Brain pericyte (primary cell): ENCODE measurements around the gene TMEM119.
"Not testable (repeated sequence)": the region's sequence is repeated elsewhere in the genome, so short reads cannot be mapped to it uniquely, and the experiment has no call there.

Experiments
- DNase-seq: peaks from one replicate; pipeline ENCODE4 v3.0.0-alpha.2; 2012; ENCODE audit warnings: low read depth, low spot score

The TMEM119 gene

GRCh38 chr12:108585864-108586263, 12.0 kb downstream of the TMEM119 start:
- no peak for DNase-seq

GRCh38 chr12:108584456-108585065, 13.3 kb downstream of the TMEM119 start:
- no peak for DNase-seq

DNA sequence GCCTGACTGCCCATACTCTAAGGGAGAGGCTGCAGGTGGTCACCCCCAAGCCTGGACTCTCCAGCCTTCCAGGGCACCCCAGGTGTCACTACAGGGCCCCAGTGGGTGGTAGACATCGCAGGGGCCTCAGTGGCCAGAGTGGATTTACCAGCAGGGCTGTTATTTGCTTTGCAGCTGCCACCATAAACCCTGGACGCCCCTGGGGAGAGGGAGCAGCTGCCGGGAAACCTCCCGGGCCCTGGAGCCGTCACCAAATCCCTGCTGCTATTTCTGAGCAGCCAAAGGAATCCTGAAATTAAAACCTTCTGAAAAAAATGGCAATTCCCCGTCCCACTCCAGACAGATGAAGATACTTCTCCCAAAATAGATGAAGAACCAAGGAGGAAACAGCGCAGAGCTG, 13.9 kb downstream of the TMEM119 start:
- DNase-seq, result no peak

DNA sequence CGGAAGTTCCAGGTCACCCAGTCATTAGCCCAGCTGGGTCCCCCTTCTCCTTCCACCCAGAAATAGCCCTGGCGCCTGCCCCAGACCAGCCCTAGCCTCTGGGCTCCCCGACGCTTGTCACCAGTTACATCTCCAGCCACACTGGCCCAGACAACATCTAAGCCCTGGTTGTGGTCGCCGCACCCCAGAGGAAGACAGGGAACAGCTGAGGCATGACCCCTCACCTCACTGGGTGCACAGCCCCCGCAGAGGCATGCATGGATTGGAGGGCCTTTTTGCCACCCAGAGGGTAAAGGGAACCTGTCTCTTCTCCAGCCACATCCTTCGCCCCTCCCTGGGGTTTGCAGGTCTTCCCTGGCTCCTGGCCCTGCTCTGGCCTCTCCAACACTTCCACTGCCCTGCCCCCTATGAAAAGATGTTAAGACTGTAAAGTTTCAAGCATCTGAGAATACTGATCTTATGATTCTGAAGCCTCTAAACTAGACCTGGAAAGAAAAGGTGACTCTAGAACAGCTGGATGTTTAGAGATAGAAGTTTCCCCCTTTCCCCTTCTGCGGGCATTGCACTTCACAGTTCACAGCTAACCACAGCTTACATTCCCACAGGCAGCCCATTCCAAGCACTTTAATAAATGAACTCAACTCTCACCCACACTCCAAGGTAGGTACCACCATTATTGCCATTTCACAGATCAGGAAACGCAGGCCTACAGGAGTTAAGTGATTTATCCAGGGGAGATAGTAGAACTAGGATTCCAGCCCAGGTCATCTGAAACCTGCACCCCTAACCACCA, 14.7 kb downstream of the TMEM119 start:
- DNase-seq, result no peak

DNA sequence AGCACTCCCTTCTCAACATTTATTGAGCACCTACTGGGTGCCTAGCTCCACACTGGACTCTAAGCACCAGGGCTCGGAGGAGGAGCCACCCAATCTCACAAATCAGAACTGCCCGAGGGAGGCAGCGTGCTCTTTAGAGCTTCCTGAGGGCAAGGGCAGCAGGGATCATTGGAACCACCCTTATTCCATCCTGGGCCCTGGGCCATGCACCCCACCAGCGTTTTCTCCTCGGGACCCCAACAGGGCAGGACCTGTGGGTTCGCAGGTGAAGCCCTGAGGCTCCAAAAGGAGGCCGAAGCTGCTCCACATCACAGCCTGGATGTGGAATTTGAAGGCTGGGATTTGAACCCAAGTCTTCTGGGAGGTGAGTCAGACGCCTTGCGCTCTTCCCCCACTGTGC, 15.4 kb downstream of the TMEM119 start:
- DNase-seq, result no peak

- DNase-seq, result no peak
These were observed 16.3 kb downstream of the TMEM119 start for GRCh38 chr12:108581311-108582227.

DNA sequence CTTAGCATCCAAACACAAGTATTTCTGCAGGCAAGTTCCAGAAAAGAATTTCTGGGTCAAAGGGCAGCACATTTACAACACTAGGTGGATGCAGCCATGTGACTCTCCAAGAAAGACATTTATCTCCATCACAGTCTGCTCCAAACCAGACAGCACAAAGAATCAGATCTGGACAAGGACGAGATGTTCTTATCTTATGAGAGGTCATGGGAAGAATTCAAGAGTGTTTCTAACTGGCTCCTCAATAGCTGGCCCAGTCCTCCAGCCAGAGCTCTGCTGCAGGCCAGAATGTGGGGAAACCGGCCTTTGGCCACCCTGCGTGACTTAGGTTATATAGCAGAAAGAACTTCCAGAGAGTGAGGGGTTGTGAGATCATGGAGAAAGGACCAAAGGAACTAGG, 17.4 kb downstream of the TMEM119 start:
- DNase-seq, result no peak

- DNase-seq, result no peak
These were observed 19.1 kb downstream of the TMEM119 start for GRCh38 chr12:108578813-108579212.

GRCh38 chr12:108578264-108578663, 19.6 kb downstream of the TMEM119 start:
- DNase-seq, result no peak

DNA sequence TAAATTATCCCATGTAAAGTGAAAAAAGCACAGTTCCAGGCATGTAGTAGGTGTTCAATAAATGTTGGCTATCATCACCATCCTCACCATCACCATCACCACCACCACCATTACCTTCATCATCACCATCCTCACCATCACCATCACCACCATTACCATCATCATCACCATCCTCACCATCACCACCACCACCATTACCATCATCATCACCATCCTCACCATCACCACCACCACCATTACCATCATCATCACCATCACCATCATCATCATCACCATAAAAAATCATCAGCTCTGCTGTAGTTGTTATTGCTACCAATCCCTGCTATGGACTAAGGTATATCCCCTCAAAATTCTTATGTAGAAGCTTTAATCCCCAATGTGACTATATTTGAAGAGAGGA, 20.4 kb downstream of the TMEM119 start:
- no peak for DNase-seq

DNA sequence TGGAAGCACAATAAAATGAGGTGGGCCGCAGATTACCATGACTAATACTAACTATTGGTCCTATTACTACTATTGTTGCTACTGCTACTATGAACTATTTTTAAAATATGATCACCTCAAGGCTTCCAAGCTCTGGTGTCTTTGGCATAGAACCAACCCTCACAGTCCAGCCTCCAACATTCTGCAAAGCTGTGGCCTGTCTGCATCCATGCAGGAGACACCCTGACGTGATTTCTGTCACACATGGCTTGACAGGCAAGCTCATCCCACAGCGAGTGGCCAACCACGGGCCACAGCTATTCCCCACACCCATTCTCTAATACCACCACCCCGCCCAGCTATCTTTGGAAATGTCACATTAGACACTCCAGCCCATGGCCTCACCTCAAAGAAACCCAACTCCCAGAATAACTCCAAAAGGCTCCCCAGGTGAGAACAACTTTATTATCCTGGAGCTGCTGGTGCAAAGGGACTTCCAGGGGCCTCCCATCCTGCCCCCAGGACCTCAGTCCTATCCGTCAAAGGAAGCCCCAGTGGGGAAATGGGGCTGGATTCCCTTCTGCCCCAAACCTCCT, 21.1 kb downstream of the TMEM119 start:
- DNase-seq, result no peak

GRCh38 chr12:108575199-108575912, 22.5 kb downstream of the TMEM119 start:
- DNase-seq, result no peak

DNA sequence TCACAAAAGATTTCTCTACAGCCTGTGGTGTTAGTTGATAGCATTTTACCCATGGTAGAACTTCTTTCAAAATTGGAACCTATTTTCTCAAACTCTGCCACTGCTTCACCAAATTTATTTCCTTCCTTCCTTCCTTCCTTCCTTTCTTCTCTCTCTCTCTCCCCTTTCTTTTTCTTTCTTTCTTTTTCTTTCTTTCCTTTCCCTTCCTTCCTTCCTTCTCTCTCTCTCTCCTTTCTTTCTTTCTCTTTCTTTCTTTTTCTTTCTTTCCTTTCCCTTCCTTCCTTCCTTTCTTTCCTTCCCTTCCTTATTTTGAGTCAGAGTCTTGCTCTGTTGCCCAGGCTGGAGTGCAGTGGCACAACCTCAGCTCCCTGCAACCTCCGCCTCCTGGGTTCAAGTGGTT, 23.6 kb downstream of the TMEM119 start:
- DNase-seq, result not testable (repeated sequence)

DNA sequence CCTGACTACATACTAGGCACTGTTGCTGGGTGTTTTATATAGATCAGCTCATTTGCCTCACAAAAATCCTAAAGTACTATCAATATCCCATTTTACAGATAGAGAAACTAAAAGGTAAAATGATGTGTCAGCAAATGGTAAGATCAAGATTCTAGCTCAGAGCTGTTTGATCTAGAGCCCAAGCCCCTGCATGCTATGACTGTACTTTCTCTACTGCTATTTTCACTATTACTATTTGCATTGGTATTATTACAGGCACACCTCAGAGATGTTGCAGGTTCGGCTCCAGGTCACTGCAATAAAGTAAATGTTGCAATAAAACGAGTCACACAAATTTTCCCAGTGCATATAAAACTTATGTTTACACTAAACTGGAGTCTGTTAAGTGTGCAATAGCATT, 24.6 kb downstream of the TMEM119 start:
- DNase-seq, result no peak

- no peak for DNase-seq
These were observed 25.6 kb downstream of the TMEM119 start for GRCh38 chr12:108572166-108572790.

DNA sequence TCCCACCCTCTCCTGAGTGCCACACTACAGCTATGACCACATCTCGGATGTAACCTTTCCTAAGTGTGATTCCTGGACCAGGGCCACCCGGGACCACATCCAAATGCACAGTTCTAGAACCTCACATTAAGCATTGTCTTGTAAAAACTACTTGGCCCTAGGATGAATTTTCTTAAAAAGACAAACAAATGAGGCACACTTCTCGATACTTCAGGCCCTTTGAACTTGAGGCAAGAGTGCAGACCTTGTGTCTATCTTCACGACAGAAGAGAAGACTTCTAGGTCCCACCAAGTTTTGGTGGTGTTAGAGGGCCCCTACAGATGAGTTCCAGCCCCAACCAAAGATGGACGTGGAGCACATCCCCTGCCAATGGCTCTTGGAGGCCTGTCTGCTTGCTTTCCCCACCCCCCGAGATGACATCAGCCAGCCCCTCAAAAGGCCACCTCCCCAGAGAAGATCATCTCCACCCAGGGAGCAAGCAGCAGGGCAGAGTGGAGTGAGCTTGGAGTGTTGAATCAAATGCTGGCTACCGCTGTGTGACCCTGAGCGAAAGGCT, 26.2 kb downstream of the TMEM119 start:
- no peak for DNase-seq

DNA sequence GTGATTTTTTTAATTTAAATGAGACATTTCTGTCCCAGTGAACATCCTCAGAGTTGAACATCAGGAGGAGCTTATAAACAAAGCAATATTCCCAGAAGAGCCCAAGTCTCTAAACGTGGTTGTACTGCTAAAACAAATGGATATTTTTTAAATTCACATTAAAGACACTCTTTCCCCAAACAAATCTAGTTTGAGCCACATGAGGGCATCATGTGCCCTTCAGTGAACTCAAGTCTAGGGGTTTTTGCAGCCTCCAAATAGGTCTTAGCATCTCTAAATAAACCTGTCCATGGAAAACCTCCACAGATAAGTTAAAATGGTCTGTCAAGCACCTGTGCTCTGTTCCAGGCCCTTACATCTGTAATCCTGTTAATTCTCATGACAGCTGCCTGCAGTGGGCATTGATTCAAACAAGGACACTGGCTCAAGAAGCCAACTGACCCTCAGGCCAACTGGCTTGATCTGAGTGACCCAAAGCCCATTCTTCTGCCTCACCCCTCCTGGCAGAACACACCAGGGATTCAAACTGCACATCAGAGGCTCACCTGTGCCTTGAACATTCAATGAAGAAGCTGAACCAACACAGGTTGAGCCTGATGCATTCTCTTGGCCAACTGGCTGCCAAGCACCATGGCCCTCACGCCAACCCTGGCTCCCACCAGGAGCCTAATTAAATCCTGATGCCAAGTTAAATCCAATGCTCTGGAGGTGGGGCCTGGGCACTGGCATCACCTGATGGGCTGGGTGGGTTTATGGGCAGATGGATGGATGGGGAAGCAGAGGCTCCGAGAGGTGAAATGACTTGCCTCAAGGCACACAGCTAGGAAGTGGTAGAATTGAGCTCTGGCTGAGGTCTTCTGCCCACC, 26.9 kb downstream of the TMEM119 start:
- DNase-seq, result peak; percentile 20

DNA sequence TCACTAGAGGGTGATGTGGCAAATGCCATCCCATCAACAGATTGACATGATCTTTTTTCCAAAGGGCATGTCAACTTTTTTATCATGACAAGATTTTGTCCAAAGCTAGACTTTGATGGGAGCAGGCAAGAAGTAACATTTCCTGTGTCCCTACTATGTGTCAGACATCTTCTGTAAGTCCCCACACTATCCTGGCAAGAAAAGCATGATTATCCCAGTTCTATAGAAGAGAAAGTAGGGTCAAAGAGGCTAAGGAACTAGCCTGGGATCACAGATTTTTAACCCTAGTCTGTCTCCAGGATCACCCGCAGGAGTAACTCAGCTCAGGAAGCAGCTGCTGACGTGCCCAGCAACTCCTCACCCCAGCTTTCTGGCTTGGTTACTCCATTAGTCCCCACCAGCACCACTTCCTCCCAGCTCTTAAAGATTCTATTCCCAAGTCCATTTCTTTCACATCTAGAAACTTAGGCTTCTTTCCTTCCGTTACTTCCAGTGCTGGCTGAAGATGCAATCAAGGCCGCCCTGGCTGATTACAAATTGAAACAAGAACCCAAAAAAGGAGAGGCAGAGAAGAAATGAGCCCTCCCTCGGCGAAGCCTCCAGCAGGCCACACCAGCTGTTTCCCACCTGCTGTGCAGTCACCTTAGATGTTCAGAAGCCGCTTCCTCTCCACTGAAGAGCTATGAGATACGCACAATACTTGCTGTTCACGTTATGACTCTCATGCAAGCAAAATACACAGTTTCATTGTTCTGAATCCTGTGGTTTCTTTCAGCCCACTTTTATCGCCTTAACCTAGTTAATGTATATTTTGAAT, 29.3 kb downstream of the TMEM119 start:
- no peak for DNase-seq
